GM06990 (cell line): ENCODE results near the gene PSMD5.

Source experiments
- DNase-seq: peaks from one replicate; pipeline ENCODE4 v3.0.0-alpha.2; 2011; ENCODE audit not compliant: insufficient read length; ENCODE audit errors: extremely low read depth
- H3K27me3 ChIP-seq: replicated peaks from 2 replicates; pipeline ENCODE4 v1.6.0; 2011; ENCODE audit warnings: low read length; ENCODE audit not compliant: control insufficient read depth, insufficient read depth
- H3K36me3 ChIP-seq: 2 replicates; pipeline ENCODE4 v1.5.1; 2011; ENCODE audit warnings: low read length; ENCODE audit not compliant: control insufficient read depth, insufficient read depth
- H3K4me3 ChIP-seq: replicated peaks from 2 replicates; pipeline ENCODE4 v1.5.1; 2011; ENCODE audit warnings: low read depth, mild to moderate bottlenecking, control low read depth, low read length
- CTCF ChIP-seq: IDR thresholded peaks from 2 replicates; pipeline ENCODE4 v1.5.1; 2011; ENCODE audit warnings: low read length, control low read depth, mild to moderate bottlenecking, inconsistent platforms; ENCODE audit not compliant: insufficient read depth, poor library complexity, severe bottlenecking

PSMD5 gene

GRCh38 chr9:120857902-120858301, 15.2 kb upstream of the PSMD5 start:
- TF ChIP-seq CTCF = no peak
- DNase-seq = no peak
- peaks cover 34% of the 10 kb centered on the region for H3K36me3 ChIP-seq
- no peak overlapping the region for H3K4me3 ChIP-seq
- H3K27me3 ChIP-seq = no peaks in the 10 kb centered on the region

GRCh38 chr9:120857481-120857880, 14.8 kb upstream of the PSMD5 start:
- no peak for DNase-seq
- no peak for TF ChIP-seq CTCF
- Histone ChIP-seq H3K27me3 (no peaks in the 10 kb centered on the region), H3K4me3 (no peak overlapping the region), H3K36me3 (peaks cover 30% of the 10 kb centered on the region)

GRCh38 chr9:120856700-120857099, 14.0 kb upstream of the PSMD5 start:
- no peak for TF ChIP-seq CTCF
- no peaks in the 10 kb centered on the region for H3K27me3 ChIP-seq
- H3K36me3 ChIP-seq = peaks cover 25% of the 10 kb centered on the region
- DNase-seq = no peak
- no peak overlapping the region for H3K4me3 ChIP-seq

GRCh38 chr9:120855827-120856670, 13.3 kb upstream of the PSMD5 start:
- TF ChIP-seq CTCF = no peak
- no peak for DNase-seq

GRCh38 chr9:120854596-120855327, 12.0 kb upstream of the PSMD5 start:
- TF ChIP-seq CTCF = no peak
- DNase-seq = no peak
- H3K36me3 ChIP-seq = peaks cover 17% of the 10 kb centered on the region
- no peaks in the 10 kb centered on the region for H3K27me3 ChIP-seq
- no peak overlapping the region for H3K4me3 ChIP-seq

More at GRCh38 chr9:120855827-120856670, 13.3 kb upstream of the PSMD5 start:
- no peaks in the 10 kb centered on the region for H3K27me3 ChIP-seq
- H3K4me3 ChIP-seq = no peak overlapping the region
- H3K36me3 ChIP-seq = peaks cover 24% of the 10 kb centered on the region
